Activated naive CD4-positive, alpha-beta T cell treated with anti-CD3 and anti-CD28 coated beads for 36 hours (primary cell): ENCODE results near the gene SKAP1. TPM values are rescaled to one million over a fixed set of nuclear protein-coding genes. Genes with fewer than 3 reads are reported as not detected.

Experiments
- CTCF ChIA-PET: fragments of 350-600 bp; sonication (Branson Sonifier 250); formaldehyde crosslinking; loops from one replicate; lab custom pipeline; 2021; ENCODE audit warnings: antibody characterized with exemption; lab: Charles Lee
- DNase-seq: peaks from one replicate; pipeline ENCODE4 v3.0.0-alpha.2; 2020
- H3K27ac Mint-ChIP-seq: one replicate; pipeline ENCODE4 v1.8.0; 2021; ENCODE audit warnings: mild to moderate bottlenecking, mixed read lengths
- H3K27me3 Mint-ChIP-seq: one replicate; pipeline ENCODE4 v1.8.0; 2021; ENCODE audit warnings: low read depth, mixed read lengths
- H3K36me3 Mint-ChIP-seq: one replicate; pipeline ENCODE4 v1.8.0; 2021; ENCODE audit warnings: low read depth, mixed read lengths
- H3K4me1 Mint-ChIP-seq: one replicate; pipeline ENCODE4 v1.8.0; 2021; ENCODE audit warnings: low read depth, mixed read lengths
- H3K4me3 Mint-ChIP-seq: one replicate; pipeline ENCODE4 v1.8.0; 2021; ENCODE audit warnings: mild to moderate bottlenecking, moderate library complexity, mixed read lengths
- H3K9me3 Mint-ChIP-seq: one replicate; pipeline ENCODE4 v1.8.0; 2021; ENCODE audit warnings: mixed read lengths
- intact Hi-C: fragments of 100-400 bp; cut with micrococcal nuclease; formaldehyde crosslinking; loops from one replicate; pipeline ENCODE4 v1.15.1; 2023
- total RNA-seq, 2 experiments: library from RNA; stranded (reverse); gene quantifications; one replicate each; pipeline ENCODE4 v1.2.3, GENCODE V29; 2021

SKAP1 gene
- total RNA-seq, 2 experiments from 2014 or later, result 60.3 to 60.5 TPM

- Mint-ChIP-seq H3K27ac (no peak overlapping the region), H3K27me3 (no peaks in the 10 kb centered on the region), H3K4me3 (no peak overlapping the region), H3K36me3 (peaks cover 20% of the 10 kb centered on the region), H3K9me3 (no peaks in the 10 kb centered on the region), H3K4me1 (peaks cover 13% of the 10 kb centered on the region)
- intact Hi-C loops, result no loop called here
- CTCF ChIA-PET, result interaction anchor here (0.6 to 1.3 kb wide), 3 partner anchors 9 to 90 kb away, joined by 3 to 4 read pairs (median 4); no protein-coding TSS in a partner anchor
- no peak for DNase-seq
These were observed 248.4 kb downstream of the SKAP1 start for GRCh38 chr17:48181653-48182052.

- peaks cover 13% of the 10 kb centered on the region for H3K4me1 Mint-ChIP-seq
- CTCF ChIA-PET, result interaction anchor here (0.6 to 1.3 kb wide), 2 partner anchors 48 to 89 kb away, joined by 4 read pairs; no protein-coding TSS in a partner anchor
- intact Hi-C loops, result no loop called here
These were observed 249.0 kb downstream of the SKAP1 start for GRCh38 chr17:48180842-48181629.

GRCh38 chr17:48179071-48179945, 250.7 kb downstream of the SKAP1 start:
- Mint-ChIP-seq H3K9me3 (no peaks in the 10 kb centered on the region), H3K4me1 (peaks cover 25% of the 10 kb centered on the region), H3K4me3 (no peak overlapping the region), H3K27me3 (no peaks in the 10 kb centered on the region), H3K27ac (no peak overlapping the region), H3K36me3 (peaks cover 19% of the 10 kb centered on the region)
- intact Hi-C loops, result no loop called here
- CTCF ChIA-PET, result no interaction called here
- no peak for DNase-seq

More at GRCh38 chr17:48180842-48181629, 249.0 kb downstream of the SKAP1 start:
- Mint-ChIP-seq H3K36me3 (peaks cover 20% of the 10 kb centered on the region), H3K27ac (no peak overlapping the region), H3K9me3 (no peaks in the 10 kb centered on the region), H3K4me3 (no peak overlapping the region), H3K27me3 (no peaks in the 10 kb centered on the region)
- no peak for DNase-seq

GRCh38 chr17:48178317-48178716, 251.7 kb downstream of the SKAP1 start:
- H3K27me3 Mint-ChIP-seq, result no peaks in the 10 kb centered on the region
- H3K4me1 Mint-ChIP-seq, result peaks cover 35% of the 10 kb centered on the region
- H3K27ac Mint-ChIP-seq, result no peak overlapping the region
- intact Hi-C loops, result no loop called here
- H3K4me3 Mint-ChIP-seq, result no peak overlapping the region
- H3K36me3 Mint-ChIP-seq, result peaks cover 19% of the 10 kb centered on the region
- DNase-seq, result no peak
- H3K9me3 Mint-ChIP-seq, result no peaks in the 10 kb centered on the region
- CTCF ChIA-PET, result interaction anchor here (0.6 kb wide), 1 partner anchor 28 kb away, joined by 4 read pairs; no protein-coding TSS in a partner anchor

- CTCF ChIA-PET, result no interaction called here
These were observed 252.2 kb downstream of the SKAP1 start for GRCh38 chr17:48177816-48178215.

GRCh38 chr17:48176471-48176855, 253.6 kb downstream of the SKAP1 start:
- H3K27ac Mint-ChIP-seq, result no peak overlapping the region
- CTCF ChIA-PET, result no interaction called here
- no peak for DNase-seq
- H3K4me3 Mint-ChIP-seq, result no peak overlapping the region
- H3K36me3 Mint-ChIP-seq, result peaks cover 15% of the 10 kb centered on the region
- H3K9me3 Mint-ChIP-seq, result no peaks in the 10 kb centered on the region
- intact Hi-C loops, result no loop called here
- no peaks in the 10 kb centered on the region for H3K27me3 Mint-ChIP-seq
- peaks cover 40% of the 10 kb centered on the region for H3K4me1 Mint-ChIP-seq

More at GRCh38 chr17:48177816-48178215, 252.2 kb downstream of the SKAP1 start:
- Mint-ChIP-seq H3K4me3 (no peak overlapping the region), H3K9me3 (no peaks in the 10 kb centered on the region), H3K36me3 (peaks cover 16% of the 10 kb centered on the region), H3K27me3 (no peaks in the 10 kb centered on the region), H3K4me1 (peaks cover 40% of the 10 kb centered on the region), H3K27ac (no peak overlapping the region)
- DNase-seq, result no peak
- intact Hi-C loops, result no loop called here

- H3K36me3 Mint-ChIP-seq, result peaks cover 15% of the 10 kb centered on the region
- no peaks in the 10 kb centered on the region for H3K9me3 Mint-ChIP-seq
- CTCF ChIA-PET, result no interaction called here
- no peak overlapping the region for H3K27ac Mint-ChIP-seq
- H3K27me3 Mint-ChIP-seq, result no peaks in the 10 kb centered on the region
- no peak overlapping the region for H3K4me3 Mint-ChIP-seq
- peaks cover 40% of the 10 kb centered on the region for H3K4me1 Mint-ChIP-seq
- DNase-seq, result no peak
- intact Hi-C loops, result no loop called here
These were observed 254.1 kb downstream of the SKAP1 start for GRCh38 chr17:48175692-48176470.

DNA sequence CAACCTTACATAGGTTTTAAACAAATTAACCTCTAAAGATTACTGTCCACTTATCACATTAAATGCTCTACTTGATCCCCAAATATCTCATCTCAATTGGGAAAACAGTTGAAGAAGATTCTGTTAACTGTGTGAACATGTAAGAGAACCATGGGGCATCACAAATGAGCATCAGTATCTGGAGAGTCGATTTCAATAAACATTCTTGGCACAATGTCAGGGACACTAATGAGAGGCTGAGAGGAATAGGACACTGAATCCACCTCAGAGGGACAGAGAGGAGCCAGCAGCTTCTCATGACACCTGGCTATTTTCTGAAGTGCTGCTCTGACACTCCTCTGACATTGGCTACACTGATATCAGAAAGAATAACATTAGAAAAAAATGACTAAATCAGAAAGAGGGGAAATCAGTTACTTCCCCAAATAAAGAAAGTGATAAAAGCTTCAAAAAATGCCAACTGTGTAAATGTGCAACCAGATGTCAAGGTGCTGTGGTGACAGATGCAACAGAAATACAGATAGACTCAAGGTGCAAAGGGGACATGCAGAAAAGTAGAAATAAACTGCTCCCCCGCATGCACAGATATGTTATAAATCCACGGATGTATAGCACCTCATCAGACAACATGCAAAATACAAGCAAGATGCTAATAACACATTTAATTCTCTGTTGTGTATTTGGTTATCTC, 255.0 kb downstream of the SKAP1 start:
- no peak overlapping the region for H3K27ac Mint-ChIP-seq
- H3K36me3 Mint-ChIP-seq, result peaks cover 14% of the 10 kb centered on the region
- no peaks in the 10 kb centered on the region for H3K9me3 Mint-ChIP-seq
- peaks cover 36% of the 10 kb centered on the region for H3K4me1 Mint-ChIP-seq
- no peak overlapping the region for H3K4me3 Mint-ChIP-seq
- H3K27me3 Mint-ChIP-seq, result no peaks in the 10 kb centered on the region
- intact Hi-C loops, result no loop called here
- CTCF ChIA-PET, result interaction anchor here (1.0 kb wide), 1 partner anchor 11 kb away, joined by 4 read pairs; no protein-coding TSS in a partner anchor
- no peak for DNase-seq

GRCh38 chr17:48173191-48173984, 256.6 kb downstream of the SKAP1 start:
- CTCF ChIA-PET, result interaction anchor here (0.9 to 1.6 kb wide), 4 partner anchors 9 to 147 kb away, joined by 3 to 4 read pairs (median 4); no protein-coding TSS in a partner anchor
- H3K4me1 Mint-ChIP-seq, result peaks cover 27% of the 10 kb centered on the region

DNA sequence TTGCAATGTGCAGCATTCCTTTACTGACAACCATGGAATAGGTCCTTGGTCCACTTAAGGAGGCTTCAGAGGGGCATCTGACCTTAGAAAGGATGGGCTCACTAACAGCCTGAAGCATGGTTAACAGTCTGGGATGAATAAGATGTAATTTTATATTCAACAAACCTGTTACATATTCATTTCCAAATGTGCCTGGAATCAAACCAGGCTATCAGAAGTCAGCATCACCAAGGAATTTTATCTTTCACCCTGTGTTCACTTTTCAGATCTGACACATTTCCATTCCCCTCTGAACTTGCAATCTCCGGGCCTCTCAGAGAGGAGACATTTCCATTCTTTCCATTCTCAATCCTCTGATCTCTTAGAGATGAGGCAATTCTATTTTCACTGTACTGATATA, 260.1 kb downstream of the SKAP1 start:
- no peak overlapping the region for H3K4me3 Mint-ChIP-seq
- H3K9me3 Mint-ChIP-seq, result no peaks in the 10 kb centered on the region
- CTCF ChIA-PET, result no interaction called here
- H3K27me3 Mint-ChIP-seq, result no peaks in the 10 kb centered on the region
- H3K27ac Mint-ChIP-seq, result no peak overlapping the region
- peaks cover 30% of the 10 kb centered on the region for H3K4me1 Mint-ChIP-seq
- intact Hi-C loops, result no loop called here
- no peak for DNase-seq
- no peaks in the 10 kb centered on the region for H3K36me3 Mint-ChIP-seq

More at GRCh38 chr17:48173191-48173984, 256.6 kb downstream of the SKAP1 start:
- Mint-ChIP-seq H3K27me3 (no peaks in the 10 kb centered on the region), H3K9me3 (no peaks in the 10 kb centered on the region), H3K4me3 (no peak overlapping the region), H3K27ac (no peak overlapping the region), H3K36me3 (peaks cover 3% of the 10 kb centered on the region)
- intact Hi-C loops, result no loop called here
- DNase-seq, result no peak

DNA sequence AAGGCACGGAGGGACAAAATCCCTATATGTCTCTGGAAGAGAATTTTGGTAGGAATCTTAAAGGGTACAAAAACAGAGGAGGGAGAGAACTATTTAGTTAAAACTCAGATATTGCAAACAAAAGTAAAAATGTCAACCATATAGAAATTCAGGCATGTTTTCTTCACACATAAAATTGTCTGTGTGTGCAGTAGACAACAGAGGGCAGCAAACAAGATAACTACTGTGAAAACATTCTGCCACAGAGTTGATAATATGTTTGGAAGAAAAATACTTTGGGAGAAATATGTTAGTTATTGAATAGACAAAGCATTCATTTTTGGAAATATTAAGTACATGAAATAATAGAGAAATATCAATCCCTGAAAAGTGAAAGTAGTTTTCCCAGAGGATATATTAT, 266.2 kb downstream of the SKAP1 start:
- H3K27me3 Mint-ChIP-seq, result no peaks in the 10 kb centered on the region
- CTCF ChIA-PET, result interaction anchor here (0.9 to 1.2 kb wide), 3 partner anchors 8 to 429 kb away, joined by 3 read pairs; no protein-coding TSS in a partner anchor
- H3K4me3 Mint-ChIP-seq, result no peak overlapping the region
- no peak for DNase-seq
- no peak overlapping the region for H3K27ac Mint-ChIP-seq
- peaks cover 17% of the 10 kb centered on the region for H3K4me1 Mint-ChIP-seq
- H3K36me3 Mint-ChIP-seq, result peaks cover 3% of the 10 kb centered on the region
- intact Hi-C loops, result no loop called here
- H3K9me3 Mint-ChIP-seq, result no peaks in the 10 kb centered on the region
